ENCODE results near the gene CDH4. TPM values are rescaled to one million over a fixed set of nuclear protein-coding genes. Genes with fewer than 3 reads are reported as not detected.
A peak's percentile ranks its signal among the peaks of the same experiment; 100 is the strongest.

The CDH4 gene
- total and polyA plus RNA-seq, 2 of the 13 experiments (the other 11 are each of a cell fraction or from before 2014, with no cell fraction given) = not detected

DNA sequence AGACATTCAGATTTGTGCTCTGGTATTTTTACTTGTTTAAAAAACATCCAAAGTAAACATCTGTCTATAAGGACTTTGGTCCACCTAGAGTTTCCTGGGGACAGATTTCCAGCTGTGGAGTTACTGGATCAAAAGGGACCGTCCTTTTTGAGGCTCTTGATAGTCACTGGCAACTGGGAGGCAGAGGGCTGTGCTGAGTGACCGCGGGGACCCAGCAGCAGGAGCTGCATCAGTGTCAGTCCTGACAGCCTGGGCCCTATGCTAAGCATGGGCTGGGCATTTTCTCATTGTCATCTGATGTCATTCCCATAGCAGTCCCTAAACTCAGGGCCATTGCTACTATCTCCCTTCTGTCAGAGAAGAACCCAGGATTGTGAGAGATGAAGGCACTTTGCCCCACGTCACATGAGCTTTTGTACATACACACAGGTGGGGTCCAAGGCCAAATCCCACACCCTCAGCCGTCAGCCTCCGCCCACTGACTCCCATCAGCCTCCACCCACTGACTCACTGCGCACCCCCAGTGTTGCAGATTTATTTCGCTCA lies 519.8 kb downstream of the CDH4 start (continued):
- TF ChIP-seq, protein P1, sequence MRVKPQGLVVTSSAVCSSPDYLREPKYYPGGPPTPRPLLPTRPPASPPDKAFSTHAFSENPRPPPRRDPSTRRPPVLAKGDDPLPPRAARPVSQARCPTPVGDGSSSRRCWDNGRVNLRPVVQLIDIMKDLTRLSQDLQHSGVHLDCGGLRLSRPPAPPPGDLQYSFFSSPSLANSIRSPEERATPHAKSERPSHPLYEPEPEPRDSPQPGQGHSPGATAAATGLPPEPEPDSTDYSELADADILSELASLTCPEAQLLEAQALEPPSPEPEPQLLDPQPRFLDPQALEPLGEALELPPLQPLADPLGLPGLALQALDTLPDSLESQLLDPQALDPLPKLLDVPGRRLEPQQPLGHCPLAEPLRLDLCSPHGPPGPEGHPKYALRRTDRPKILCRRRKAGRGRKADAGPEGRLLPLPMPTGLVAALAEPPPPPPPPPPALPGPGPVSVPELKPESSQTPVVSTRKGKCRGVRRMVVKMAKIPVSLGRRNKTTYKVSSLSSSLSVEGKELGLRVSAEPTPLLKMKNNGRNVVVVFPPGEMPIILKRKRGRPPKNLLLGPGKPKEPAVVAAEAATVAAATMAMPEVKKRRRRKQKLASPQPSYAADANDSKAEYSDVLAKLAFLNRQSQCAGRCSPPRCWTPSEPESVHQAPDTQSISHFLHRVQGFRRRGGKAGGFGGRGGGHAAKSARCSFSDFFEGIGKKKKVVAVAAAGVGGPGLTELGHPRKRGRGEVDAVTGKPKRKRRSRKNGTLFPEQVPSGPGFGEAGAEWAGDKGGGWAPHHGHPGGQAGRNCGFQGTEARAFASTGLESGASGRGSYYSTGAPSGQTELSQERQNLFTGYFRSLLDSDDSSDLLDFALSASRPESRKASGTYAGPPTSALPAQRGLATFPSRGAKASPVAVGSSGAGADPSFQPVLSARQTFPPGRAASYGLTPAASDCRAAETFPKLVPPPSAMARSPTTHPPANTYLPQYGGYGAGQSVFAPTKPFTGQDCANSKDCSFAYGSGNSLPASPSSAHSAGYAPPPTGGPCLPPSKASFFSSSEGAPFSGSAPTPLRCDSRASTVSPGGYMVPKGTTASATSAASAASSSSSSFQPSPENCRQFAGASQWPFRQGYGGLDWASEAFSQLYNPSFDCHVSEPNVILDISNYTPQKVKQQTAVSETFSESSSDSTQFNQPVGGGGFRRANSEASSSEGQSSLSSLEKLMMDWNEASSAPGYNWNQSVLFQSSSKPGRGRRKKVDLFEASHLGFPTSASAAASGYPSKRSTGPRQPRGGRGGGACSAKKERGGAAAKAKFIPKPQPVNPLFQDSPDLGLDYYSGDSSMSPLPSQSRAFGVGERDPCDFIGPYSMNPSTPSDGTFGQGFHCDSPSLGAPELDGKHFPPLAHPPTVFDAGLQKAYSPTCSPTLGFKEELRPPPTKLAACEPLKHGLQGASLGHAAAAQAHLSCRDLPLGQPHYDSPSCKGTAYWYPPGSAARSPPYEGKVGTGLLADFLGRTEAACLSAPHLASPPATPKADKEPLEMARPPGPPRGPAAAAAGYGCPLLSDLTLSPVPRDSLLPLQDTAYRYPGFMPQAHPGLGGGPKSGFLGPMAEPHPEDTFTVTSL (CRISPR knock-in tag; IDR thresholded peaks at IDR 0.05; ENCODE audit: borderline replicate concordance) = peak; percentile 87; the same call in 1 of the 2 replicates
- TF ChIP-seq BHLHE40 (IDR thresholded peaks at IDR 0.05; ENCODE audit: low read length) (peak; percentile 55), TBX2 (CRISPR knock-in tag; IDR thresholded peaks at IDR 0.05; ENCODE audit: borderline replicate concordance) (peak; percentile 50; the same call in 1 of the 2 replicates), NR2C2 (CRISPR knock-in tag; IDR thresholded peaks at IDR 0.05; ENCODE audit: borderline replicate concordance) (peak; percentile 46; the same call in 1 of the 2 replicates), SMARCC2 (IDR thresholded peaks at IDR 0.05) (0 out of 2 replicates have a peak, but pooled peaks have one; percentile 63), ZNF431 (CRISPR knock-in tag; IDR thresholded peaks at IDR 0.05; ENCODE audit: borderline replicate concordance, low read depth) (peak; percentile 58; the same call in 1 of the 2 replicates), SOX6 (IDR thresholded peaks at IDR 0.05) (no peak), SOX6 (CRISPR knock-in tag; IDR thresholded peaks at IDR 0.05) (peak; percentile 53), ZBTB3 (CRISPR knock-in tag; IDR thresholded peaks at IDR 0.05; ENCODE audit: borderline replicate concordance, low read depth) (peak; percentile 72; the same call in 1 of the 2 replicates), ZNF543 (CRISPR knock-in tag; IDR thresholded peaks at IDR 0.05) (peak; percentile 79; the same call in 1 of the 2 replicates), ZNF235 (CRISPR knock-in tag; IDR thresholded peaks at IDR 0.05; ENCODE audit: borderline replicate concordance) (no peak), ZNF292 (CRISPR knock-in tag; IDR thresholded peaks at IDR 0.05; ENCODE audit: borderline replicate concordance, low read depth) (peak; percentile 63; the same call in 1 of the 2 replicates), ZNF724P (CRISPR knock-in tag; IDR thresholded peaks at IDR 0.05; ENCODE audit: borderline replicate concordance) (0 out of 2 replicates have a peak, but pooled peaks have one; percentile 32), SOX13 (IDR thresholded peaks at IDR 0.05) (no peak), SOX13 (CRISPR knock-in tag; conservative IDR thresholded peaks at IDR 0.05 in 1 of 2, IDR thresholded peaks at IDR 0.05 in 1 of 2) (peak in 1 of 2 experiments; percentile 38; a peak in 1 of 4 replicates)
- TF ChIP-seq, protein P2, sequence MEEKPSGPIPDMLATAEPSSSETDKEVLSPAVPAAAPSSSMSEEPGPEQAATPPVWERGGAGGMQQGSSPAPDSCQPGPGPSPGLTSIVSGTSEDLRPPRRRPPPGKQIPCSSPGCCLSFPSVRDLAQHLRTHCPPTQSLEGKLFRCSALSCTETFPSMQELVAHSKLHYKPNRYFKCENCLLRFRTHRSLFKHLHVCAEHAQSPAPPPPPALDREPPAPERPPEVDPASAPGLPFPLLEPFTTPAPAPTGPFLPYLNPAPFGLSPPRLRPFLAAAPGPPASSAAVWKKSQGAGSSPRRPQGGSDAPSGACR (CRISPR knock-in tag; IDR thresholded peaks at IDR 0.05) = no peak
- TF ChIP-seq, protein P3, sequence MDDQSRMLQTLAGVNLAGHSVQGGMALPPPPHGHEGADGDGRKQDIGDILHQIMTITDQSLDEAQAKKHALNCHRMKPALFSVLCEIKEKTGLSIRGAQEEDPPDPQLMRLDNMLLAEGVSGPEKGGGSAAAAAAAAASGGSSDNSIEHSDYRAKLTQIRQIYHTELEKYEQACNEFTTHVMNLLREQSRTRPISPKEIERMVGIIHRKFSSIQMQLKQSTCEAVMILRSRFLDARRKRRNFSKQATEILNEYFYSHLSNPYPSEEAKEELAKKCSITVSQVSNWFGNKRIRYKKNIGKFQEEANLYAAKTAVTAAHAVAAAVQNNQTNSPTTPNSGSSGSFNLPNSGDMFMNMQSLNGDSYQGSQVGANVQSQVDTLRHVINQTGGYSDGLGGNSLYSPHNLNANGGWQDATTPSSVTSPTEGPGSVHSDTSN (CRISPR knock-in tag; IDR thresholded peaks at IDR 0.05; ENCODE audit: borderline replicate concordance) = no peak

Data from HepG2 (cell line).